LNCaP clone FGC (cell line): ENCODE measurements around the gene HLA-DRB5.
"Not testable (repeated sequence)": the region's sequence is repeated elsewhere in the genome, so short reads cannot be mapped to it uniquely, and the experiment has no call there.

Source experiments
- DNase-seq: peaks from one replicate; pipeline ENCODE4 v3.0.0-alpha.2; 2011; ENCODE audit warnings: low read depth
- H3K4me3 ChIP-seq: 2 replicates; pipeline ENCODE4 v1.5.1; 2011; ENCODE audit warnings: mild to moderate bottlenecking, low read depth, low read length, control low read depth
- TF ChIP-seq, protein P1 (sequence below): IDR thresholded peaks from 2 replicates; pipeline ENCODE4 v1.5.1; 2012; ENCODE audit warnings: mild to moderate bottlenecking; ENCODE audit not compliant: control insufficient read depth, insufficient read depth; ENCODE audit errors: extremely low read depth

The HLA-DRB5 gene

DNA sequence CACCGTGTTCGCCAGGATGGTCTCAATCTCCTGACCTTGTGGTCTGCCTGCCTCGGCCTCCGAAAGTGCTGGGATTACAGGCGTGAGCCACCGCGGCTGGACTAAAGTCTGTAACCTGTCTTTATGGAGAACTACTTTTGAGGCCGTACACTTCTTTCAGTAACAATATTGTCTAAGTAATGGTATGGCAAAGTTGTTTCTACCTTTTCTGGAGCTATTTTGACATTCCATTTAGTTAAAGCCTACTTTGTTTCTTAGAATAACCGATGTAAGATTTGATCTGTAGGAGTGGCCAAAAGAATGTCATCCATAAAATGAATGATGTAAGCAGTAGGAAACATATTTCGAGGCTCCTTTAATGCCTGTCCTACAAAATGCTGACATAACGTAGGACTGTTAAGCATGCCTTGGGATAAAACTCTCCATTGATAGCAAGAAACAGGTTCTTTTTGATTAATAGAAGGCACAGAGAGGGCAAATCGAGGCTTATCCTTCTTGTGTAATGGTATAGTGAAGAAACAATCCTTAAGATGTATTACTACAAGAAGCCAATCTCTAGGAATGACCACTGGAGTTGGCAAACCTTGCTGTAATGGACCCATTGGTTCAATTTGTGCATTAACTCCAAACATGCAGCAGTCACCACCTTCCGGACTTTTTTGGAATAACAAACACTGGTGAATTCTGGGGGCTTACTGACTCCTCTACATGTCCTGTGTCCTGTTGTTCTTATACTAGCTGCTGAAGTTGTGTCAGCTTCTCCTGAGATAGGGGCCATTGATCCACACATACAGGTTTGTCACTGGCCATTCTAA lies 54.5 kb downstream of the HLA-DRB5 start:
- no peak overlapping the region for H3K4me3 ChIP-seq
- no peak for DNase-seq
- TF ChIP-seq, protein P1, sequence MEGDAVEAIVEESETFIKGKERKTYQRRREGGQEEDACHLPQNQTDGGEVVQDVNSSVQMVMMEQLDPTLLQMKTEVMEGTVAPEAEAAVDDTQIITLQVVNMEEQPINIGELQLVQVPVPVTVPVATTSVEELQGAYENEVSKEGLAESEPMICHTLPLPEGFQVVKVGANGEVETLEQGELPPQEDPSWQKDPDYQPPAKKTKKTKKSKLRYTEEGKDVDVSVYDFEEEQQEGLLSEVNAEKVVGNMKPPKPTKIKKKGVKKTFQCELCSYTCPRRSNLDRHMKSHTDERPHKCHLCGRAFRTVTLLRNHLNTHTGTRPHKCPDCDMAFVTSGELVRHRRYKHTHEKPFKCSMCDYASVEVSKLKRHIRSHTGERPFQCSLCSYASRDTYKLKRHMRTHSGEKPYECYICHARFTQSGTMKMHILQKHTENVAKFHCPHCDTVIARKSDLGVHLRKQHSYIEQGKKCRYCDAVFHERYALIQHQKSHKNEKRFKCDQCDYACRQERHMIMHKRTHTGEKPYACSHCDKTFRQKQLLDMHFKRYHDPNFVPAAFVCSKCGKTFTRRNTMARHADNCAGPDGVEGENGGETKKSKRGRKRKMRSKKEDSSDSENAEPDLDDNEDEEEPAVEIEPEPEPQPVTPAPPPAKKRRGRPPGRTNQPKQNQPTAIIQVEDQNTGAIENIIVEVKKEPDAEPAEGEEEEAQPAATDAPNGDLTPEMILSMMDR = no peak

DNA sequence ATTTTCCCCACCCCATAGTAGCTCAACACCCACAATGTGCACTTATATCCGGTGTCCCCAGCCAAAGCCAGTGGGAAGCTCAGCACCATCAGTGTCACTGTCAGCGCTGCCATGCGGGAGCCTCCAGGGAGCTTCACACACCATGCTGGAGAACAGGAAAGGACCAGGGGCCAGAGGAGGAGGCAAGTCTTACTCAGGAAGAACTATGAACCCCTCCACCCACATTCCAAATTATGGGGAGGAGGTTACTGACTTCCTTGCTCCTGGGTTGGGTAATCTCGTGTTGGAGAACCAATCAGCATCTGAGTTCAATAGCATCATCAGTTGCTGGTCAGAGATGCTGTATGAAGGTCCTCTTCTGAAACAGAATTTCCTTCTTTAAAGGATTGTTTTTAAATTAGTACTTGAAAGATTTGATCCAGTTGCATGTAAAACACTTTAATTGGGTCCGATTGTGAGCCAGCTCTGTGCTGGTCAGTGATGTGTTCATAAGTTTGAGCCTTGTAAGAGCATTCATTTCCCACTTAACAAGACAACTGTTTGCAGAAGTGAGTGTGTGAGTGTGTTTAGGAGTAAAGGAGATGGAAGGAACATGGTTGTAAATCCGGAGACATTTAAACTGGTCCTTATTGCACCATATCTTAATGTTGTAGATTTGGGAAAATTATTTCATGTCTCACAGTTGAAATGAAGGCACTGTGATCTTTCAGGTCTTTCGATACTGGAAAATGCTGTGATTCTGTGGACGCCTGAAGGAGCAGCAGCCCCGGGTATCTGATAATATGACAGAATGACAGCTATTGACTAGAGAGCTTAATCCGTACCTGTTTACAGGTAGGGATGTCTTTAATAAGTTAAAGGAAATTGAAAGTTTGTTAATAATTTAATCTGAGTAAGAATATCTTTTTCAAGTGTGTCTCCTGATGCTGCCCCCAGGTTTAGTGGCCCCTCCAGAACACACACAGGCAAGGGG lies 56.4 kb downstream of the HLA-DRB5 start:
- not testable (repeated sequence) for DNase-seq, H3K4me3 ChIP-seq

- DNase-seq = no peak
- H3K4me3 ChIP-seq = no peak overlapping the region
- TF ChIP-seq, protein P1 = no peak
Measured at GRCh38 chr6:32472781-32473375, 57.2 kb downstream of the HLA-DRB5 start.

GRCh38 chr6:32467743-32468503 lies 62.2 kb downstream of the HLA-DRB5 start:
- DNase-seq, H3K4me3 ChIP-seq: not testable (repeated sequence)
